ENCODE data around the gene VPS13C.

VPS13C gene

DNA sequence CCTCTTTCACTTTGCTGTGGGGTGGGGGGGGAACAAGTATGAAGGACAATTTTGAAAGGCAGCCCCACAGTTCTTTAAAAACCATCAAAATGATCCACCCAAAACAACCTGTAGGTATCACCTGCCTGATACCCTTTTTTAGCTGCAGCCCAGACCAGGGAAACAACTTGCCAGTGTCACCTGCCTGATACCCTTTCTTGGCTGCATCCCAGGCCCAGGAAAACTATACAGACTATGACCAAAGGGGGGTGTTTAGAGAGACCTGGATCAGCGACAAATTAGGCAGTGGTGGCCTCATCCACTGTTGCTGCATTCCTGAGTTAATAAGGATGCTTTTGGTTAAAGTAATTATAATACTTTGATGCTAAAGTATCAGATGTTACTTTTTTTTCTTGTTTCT lies 122.0 kb downstream of the VPS13C start:
- H3K9me3 ChIP-seq (ENCODE audit: severe bottlenecking), result no peaks in the 10 kb centered on the region
- TF ChIP-seq, protein P1, sequence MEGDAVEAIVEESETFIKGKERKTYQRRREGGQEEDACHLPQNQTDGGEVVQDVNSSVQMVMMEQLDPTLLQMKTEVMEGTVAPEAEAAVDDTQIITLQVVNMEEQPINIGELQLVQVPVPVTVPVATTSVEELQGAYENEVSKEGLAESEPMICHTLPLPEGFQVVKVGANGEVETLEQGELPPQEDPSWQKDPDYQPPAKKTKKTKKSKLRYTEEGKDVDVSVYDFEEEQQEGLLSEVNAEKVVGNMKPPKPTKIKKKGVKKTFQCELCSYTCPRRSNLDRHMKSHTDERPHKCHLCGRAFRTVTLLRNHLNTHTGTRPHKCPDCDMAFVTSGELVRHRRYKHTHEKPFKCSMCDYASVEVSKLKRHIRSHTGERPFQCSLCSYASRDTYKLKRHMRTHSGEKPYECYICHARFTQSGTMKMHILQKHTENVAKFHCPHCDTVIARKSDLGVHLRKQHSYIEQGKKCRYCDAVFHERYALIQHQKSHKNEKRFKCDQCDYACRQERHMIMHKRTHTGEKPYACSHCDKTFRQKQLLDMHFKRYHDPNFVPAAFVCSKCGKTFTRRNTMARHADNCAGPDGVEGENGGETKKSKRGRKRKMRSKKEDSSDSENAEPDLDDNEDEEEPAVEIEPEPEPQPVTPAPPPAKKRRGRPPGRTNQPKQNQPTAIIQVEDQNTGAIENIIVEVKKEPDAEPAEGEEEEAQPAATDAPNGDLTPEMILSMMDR (IDR thresholded peaks at IDR 0.05; ENCODE audit: low read depth, low read length), result no peak
- no peak overlapping the region for H3K27ac ChIP-seq
- no peak overlapping the region for H3K4me3 ChIP-seq (ENCODE audit: low read depth, low read length)
- DNase-seq, result no peak
- peaks cover 3% of the 10 kb centered on the region for H3K36me3 ChIP-seq
- no peaks in the 10 kb centered on the region for H3K27me3 ChIP-seq (ENCODE audit: insufficient read depth, low read depth, severe bottlenecking)

DNA sequence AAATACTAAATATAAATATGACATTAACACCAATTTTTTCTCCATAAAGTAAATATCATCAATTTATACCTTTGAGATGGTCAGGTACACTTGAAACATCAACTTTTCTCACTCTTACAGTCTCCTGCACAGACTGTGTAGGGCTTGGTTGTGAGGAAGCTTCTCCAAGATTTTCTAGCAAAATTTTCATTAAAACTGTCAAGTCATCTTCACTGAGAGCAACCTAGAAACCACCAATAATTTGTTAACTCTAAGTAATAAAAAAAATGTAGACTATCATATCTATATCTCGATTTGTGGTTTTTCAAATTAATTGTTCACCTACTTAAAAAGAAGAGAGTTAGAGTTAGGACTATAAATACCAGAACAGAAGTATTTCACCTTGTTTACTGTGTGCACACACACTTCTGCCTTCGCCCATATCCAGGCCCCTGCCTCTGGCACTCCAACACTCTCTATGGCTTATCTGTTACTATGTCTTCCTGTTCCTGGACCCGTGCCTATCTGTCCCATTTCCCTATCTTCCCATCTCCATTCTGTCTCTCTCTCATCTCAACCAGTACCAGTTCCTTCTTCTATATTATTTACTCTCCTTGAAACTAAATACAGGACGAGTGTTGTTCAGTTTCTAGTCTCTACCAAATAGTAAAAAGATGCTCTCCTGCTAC lies 123.6 kb downstream of the VPS13C start:
- Histone ChIP-seq H3K36me3 (peaks cover 1% of the 10 kb centered on the region), H3K27ac (no peak overlapping the region)

DNA sequence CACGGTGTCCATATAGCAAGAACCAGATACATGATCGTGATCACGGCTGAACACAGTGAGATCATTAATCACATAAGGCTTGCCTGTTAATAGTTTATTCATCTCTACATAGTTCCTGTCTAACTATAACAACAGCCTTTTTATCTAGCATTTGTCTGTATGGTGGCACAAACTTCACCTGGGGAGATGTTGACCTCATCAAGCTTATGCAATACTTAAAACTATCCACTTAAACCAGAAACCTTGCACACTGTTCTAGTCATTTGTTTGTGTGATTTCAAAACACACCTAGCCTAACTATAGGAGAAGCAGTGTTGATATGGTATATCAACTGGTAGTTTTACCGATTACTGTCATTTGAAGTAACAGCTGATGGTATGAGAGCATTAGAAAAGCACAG lies 124.8 kb downstream of the VPS13C start:
- H3K4me3 ChIP-seq (ENCODE audit: low read depth, low read length), result no peak overlapping the region
- H3K36me3 ChIP-seq, result no peaks in the 10 kb centered on the region
- H3K27me3 ChIP-seq (ENCODE audit: insufficient read depth, low read depth, severe bottlenecking), result no peaks in the 10 kb centered on the region
- H3K9me3 ChIP-seq (ENCODE audit: severe bottlenecking), result no peaks in the 10 kb centered on the region
- no peak overlapping the region for H3K27ac ChIP-seq
- DNase-seq, result no peak
- TF ChIP-seq, protein P1 (IDR thresholded peaks at IDR 0.05; ENCODE audit: low read depth, low read length), result no peak

More for the DNA sequence above, 123.6 kb downstream of the VPS13C start:
- TF ChIP-seq, protein P1 (IDR thresholded peaks at IDR 0.05; ENCODE audit: low read depth, low read length), result no peak
- Histone ChIP-seq H3K27me3 (ENCODE audit: insufficient read depth, low read depth, severe bottlenecking) (no peaks in the 10 kb centered on the region), H3K9me3 (ENCODE audit: severe bottlenecking) (no peaks in the 10 kb centered on the region), H3K4me3 (ENCODE audit: low read depth, low read length) (no peak overlapping the region)
- DNase-seq, result no peak

DNA sequence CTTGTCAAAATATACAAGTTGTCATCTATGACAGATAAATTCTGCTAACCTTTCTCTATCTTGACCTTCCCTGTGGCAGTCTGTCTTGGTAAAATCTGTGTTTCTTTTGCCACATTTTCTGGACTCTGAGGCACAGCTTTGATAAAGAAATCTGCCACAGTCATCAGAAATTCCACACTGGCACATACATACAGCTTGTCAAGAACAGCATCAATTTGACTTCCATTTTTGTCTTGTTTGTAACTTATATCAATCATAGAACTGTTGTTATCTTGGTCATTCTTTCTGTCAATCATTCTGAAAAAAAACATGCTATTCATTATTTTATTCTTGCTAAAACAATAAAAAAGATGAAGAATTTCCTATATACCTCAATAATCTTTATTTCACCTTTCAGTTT lies 130.8 kb downstream of the VPS13C start:
- Histone ChIP-seq H3K9me3 (ENCODE audit: severe bottlenecking) (no peaks in the 10 kb centered on the region), H3K36me3 (no peaks in the 10 kb centered on the region), H3K4me3 (ENCODE audit: low read depth, low read length) (no peak overlapping the region), H3K27ac (no peak overlapping the region), H3K27me3 (ENCODE audit: insufficient read depth, low read depth, severe bottlenecking) (no peaks in the 10 kb centered on the region)
- TF ChIP-seq, protein P1 (IDR thresholded peaks at IDR 0.05; ENCODE audit: low read depth, low read length), result no peak
- no peak for DNase-seq

DNA sequence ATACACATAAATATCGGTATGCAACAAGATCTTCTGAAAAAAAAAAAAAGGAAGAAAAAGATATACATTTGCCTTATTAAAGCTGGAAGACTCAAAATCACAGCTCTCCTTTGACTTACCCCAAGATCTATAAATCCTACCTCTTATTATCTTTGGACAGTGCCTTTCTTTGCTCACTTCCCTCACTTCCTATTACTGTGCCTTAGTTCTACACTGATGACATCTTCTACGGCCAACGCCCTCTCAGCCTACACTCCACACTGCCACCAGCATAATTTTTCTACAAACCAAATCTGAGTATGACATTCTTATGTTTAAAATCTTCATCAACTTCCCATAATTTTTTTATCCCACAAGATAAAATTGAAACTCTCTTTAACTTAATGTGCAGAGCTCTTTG lies 137.1 kb downstream of the VPS13C start:
- Histone ChIP-seq H3K27ac (no peak overlapping the region), H3K36me3 (peaks cover 4% of the 10 kb centered on the region; the same call in 1 of the 2 replicates), H3K27me3 (ENCODE audit: insufficient read depth, low read depth, severe bottlenecking) (no peaks in the 10 kb centered on the region), H3K9me3 (ENCODE audit: severe bottlenecking) (no peaks in the 10 kb centered on the region), H3K4me3 (ENCODE audit: low read depth, low read length) (no peak overlapping the region)
- TF ChIP-seq, protein P1 (IDR thresholded peaks at IDR 0.05; ENCODE audit: low read depth, low read length), result no peak
- no peak for DNase-seq

DNA sequence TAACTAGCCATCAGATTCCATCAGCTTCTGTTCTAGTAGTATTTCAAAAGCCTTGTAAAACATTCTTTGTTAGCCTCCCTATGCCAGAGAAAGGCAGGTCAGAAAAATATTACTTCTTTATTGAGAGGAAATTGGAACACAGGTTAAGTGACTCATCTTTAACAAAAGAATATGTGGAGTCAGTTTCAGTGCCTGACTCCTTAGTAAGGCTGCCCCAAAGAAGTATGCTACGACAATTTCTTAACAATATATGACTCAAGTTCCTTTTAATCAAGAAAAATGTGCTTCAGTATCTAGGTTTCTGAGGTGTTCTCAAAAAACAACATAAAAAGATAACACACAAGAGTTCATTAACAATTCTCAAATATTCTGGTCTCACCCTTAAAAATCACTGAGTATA lies 139.2 kb downstream of the VPS13C start:
- H3K36me3 ChIP-seq, result peaks cover 13% of the 10 kb centered on the region
- DNase-seq, result no peak
- TF ChIP-seq, protein P1 (IDR thresholded peaks at IDR 0.05; ENCODE audit: low read depth, low read length), result no peak
- no peak overlapping the region for H3K27ac ChIP-seq
- no peaks in the 10 kb centered on the region for H3K9me3 ChIP-seq (ENCODE audit: severe bottlenecking)
- H3K4me3 ChIP-seq (ENCODE audit: low read depth, low read length), result no peak overlapping the region
- no peaks in the 10 kb centered on the region for H3K27me3 ChIP-seq (ENCODE audit: insufficient read depth, low read depth, severe bottlenecking)

Data from WERI-Rb-1 (cell line).